NCI-H1092 treated with DMSO at 0.1 percent for 48 hours (cell line): ENCODE measurements around the gene LGR5.
A peak's percentile ranks its signal among the peaks of the same experiment; 100 is the strongest.

Source experiments
- DNase-seq: peaks from one replicate; lab custom pipeline; 2025; lab: John Stamatoyannopoulos, UW

LGR5 gene, protein sequence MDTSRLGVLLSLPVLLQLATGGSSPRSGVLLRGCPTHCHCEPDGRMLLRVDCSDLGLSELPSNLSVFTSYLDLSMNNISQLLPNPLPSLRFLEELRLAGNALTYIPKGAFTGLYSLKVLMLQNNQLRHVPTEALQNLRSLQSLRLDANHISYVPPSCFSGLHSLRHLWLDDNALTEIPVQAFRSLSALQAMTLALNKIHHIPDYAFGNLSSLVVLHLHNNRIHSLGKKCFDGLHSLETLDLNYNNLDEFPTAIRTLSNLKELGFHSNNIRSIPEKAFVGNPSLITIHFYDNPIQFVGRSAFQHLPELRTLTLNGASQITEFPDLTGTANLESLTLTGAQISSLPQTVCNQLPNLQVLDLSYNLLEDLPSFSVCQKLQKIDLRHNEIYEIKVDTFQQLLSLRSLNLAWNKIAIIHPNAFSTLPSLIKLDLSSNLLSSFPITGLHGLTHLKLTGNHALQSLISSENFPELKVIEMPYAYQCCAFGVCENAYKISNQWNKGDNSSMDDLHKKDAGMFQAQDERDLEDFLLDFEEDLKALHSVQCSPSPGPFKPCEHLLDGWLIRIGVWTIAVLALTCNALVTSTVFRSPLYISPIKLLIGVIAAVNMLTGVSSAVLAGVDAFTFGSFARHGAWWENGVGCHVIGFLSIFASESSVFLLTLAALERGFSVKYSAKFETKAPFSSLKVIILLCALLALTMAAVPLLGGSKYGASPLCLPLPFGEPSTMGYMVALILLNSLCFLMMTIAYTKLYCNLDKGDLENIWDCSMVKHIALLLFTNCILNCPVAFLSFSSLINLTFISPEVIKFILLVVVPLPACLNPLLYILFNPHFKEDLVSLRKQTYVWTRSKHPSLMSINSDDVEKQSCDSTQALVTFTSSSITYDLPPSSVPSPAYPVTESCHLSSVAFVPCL

DNA sequence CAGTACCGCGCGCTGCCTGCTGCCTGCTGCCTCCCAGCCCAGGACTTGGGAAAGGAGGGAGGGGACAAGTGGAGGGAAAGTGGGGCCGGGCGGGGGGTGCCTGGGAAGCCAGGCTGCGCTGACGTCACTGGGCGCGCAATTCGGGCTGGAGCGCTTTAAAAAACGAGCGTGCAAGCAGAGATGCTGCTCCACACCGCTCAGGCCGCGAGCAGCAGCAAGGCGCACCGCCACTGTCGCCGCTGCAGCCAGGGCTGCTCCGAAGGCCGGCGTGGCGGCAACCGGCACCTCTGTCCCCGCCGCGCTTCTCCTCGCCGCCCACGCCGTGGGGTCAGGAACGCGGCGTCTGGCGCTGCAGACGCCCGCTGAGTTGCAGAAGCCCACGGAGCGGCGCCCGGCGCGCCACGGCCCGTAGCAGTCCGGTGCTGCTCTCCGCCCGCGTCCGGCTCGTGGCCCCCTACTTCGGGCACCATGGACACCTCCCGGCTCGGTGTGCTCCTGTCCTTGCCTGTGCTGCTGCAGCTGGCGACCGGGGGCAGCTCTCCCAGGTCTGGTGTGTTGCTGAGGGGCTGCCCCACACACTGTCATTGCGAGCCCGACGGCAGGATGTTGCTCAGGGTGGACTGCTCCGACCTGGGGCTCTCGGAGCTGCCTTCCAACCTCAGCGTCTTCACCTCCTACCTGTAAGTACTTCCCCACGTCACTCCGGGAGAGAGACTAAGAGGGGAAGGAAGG, at the start of gene LGR5:
Gene LGR5 (plus strand): TSS at position 186 of the 732 bp plus-strand sequence. CDS start 283 bp downstream, at position 469.
- DNase-seq, result peak; percentile 84

DNA sequence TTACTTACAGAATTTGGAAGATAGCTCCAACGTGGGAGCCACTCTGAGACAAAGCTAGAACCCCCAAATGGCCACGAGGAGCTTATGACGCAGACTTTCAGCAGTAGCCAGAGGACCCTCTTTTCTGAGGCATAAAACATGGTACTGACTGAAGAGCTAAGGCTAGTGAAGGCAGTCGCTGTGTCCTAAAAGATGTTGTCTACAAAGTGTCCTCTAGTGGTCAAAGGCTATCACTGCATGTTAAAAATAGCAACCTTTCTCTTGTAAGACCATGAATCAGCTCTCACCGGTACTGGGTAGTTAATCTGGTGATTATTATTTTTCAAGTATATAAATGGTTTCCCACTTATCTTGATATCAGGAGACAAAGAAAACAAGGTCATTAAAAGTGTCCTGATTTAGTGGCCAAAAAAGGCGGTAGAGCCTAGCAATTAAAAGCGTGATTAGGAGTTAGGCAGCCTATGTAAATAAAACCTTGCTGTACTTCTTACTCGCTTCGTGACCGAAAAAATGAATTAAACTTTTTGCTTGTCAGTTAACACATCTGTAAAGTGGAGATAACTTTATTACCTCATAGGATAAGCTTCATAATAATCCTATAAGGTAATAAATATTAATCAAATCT, 47.0 kb upstream of the LGR5 start:
- DNase-seq, result peak; percentile 76

DNA sequence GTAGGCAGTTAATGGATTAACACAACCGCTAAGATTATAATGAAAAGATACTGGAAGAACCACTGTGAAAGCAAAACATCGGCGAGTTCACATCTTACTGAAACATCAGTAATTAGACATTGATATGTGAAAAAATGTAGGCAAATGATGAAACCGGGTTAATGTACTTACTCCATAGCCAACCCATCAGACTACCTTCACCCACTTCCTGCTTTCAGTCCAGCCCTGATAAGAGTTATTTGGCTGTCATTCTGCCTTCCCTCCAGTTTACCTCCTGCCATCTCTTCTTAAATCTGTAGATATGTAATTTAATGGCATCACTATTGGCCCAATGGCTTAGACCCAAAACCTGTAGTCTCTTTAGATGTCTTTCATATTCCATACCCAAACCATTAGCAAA, 46.0 kb upstream of the LGR5 start:
- no peak for DNase-seq

DNA sequence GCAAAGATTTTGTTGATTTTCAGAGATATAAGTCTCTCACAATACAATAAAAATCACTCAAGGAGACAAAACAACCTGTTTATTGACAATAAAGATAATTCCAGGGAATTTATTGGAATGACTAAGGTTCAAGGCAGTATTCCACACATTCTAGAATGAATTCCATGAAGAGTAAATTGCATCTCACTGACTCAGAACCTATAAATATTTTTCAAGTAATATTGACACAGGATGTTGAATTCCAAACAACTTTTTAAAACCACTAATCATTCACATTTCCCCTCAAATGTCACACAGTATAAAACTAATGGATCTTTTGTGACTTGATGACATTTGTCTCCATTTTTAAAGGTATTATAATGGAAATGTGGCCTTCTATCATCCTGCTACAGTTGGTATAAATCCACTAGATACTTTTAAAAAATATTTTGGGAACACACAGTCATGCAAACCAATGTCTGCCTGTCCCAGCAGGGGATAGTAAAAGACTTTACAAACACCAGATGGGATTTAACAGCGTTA, 42.1 kb upstream of the LGR5 start:
- DNase-seq, result no peak

DNA sequence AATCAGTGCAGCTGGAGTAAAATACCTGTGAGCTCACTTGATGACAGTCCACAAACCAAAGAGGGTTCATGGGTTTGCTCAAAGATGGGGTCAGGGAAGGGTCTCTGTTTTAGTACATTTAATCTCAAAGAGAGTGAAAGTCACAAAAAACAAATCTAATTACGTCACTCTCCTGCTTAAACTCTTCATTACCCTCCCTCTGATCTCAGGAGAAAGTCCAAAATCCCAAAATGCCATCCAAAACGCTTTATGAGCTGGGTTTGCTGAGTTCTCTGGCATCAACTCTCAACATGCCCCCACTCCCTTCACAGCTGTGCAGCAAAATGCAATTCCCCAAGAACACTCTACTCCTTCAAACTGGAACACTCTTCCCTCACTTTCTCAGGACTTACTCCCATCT, 40.4 kb upstream of the LGR5 start:
- DNase-seq, result no peak

DNA sequence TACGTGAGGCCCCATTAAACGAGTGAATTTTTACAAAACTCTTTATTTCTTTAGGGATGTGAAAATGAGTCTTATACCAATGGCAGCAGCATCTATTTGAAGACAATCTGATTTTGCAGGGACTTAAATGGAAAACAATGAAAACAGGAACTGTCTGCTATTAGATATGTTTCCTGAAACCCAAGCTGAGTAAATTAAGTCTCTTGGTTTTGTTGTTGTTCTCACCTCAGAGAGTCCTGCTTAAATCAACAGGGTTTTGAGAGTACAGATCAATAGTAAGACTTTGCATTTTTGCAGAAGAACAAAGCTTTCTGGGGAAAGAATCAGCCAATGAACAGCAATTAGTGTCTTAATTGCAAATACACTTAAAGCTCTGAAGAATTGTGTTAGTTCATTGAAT, 39.1 kb upstream of the LGR5 start:
- DNase-seq, result no peak

DNA sequence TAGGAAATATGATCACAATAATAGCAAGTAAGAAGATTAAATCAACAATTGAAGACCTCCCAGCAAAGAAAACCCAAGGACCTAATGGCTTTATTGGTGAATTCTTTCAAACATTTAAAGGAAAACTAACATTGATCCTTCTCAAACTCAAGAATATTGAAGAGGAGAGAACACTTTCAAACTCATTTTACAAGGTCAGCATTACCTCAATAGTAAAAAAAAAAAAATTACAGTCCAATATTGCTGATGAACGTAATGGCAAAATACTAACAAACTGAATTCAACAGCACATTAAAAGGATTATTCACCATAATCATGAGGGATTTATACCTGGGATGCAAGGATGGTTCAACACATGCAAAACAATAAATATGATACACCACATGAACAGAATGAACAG, 33.7 kb upstream of the LGR5 start:
- DNase-seq, result no peak

DNA sequence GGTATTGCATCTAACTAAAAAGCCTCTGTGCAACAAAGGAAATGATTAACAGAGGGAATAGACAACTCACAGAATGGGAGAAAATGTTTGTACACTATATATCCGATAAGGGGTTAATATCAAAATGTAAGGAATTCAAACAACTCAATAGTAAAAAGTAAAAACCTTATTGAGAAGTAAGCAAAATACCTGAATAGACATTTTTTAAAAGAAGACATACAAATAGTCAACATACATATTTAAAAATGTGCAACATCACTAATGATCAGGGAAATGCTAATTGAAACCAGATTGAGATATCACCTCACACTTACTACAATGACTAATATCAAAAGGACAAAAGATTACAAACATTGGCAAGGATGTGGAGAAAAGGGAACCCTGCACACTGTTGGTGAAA, 31.9 kb upstream of the LGR5 start:
- no peak for DNase-seq

DNA sequence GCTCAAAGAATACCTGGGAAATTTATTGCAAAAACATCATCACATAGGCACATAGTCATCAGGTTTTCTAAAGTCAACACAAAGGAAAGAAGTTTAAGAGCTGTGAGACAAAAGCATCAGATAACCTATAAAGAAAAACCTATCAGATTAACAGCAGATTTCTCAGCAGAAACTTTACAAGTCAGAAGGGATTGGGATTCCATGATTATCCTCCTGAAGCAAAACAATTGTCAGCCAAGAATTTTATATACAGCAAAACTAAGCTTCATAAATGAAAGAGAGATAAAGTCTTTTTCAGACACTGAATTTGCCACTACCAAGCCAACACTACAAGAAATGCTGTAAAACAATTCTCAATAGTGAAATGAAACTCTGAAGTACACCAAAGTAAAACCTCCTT, 28.8 kb upstream of the LGR5 start:
- no peak for DNase-seq

DNA sequence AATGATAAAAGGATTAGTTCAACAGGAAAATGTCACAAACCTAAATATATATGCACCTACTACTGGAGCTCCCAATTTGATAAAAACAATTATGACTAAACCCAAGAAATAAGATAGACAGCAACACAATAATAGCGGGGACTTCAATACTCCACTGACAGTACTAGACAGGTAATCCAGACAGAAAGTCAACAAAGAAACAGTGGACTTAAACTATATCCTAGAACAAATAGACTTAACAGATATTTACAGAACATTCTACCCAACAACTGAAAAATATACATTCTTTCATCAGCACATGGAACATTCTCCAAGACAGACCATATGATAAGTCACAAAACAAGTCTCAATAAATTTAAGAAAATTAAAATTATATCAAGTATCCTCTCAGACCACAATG, 28.0 kb upstream of the LGR5 start:
- no peak for DNase-seq

DNA sequence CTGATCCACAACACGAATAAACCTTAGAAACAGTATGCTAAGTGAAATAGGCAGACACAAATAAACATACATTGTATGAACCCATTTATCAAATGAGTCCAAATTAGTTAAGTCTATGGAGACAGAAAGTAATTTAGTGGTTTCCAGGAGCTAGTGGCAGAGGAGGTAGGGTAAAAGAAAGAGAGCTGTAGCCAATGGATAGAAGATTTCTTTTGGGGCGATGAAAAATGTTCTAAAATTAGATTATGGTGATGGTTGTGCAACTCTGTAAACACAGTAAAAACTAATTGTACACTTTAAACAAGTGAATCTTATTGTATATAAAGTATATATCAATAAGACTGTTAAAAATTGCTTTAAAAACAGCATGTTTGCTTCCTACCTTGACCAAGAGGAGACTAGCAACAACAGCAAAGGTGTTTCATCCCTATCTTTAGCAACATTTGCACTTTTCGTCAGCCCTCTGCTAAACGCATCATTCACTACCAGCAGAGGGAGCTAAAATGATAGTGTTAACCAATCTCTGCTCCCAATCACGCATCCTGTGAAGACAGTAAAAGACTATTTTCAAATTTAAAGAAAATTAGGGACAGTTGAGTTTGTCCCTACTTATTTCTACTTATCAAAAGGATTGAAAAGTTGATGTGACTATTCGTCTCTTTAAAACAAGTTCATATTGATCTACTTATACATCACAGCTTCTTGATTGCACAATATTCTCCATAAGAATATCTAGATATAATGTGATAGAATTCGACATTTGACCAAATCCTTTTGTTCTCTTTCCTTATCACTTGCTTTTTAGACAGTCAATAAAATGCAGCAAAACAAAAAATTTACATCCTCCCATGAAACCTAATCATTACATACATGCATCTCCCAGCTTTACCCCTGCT, 24.0 kb upstream of the LGR5 start:
- DNase-seq, result peak; percentile 41

DNA sequence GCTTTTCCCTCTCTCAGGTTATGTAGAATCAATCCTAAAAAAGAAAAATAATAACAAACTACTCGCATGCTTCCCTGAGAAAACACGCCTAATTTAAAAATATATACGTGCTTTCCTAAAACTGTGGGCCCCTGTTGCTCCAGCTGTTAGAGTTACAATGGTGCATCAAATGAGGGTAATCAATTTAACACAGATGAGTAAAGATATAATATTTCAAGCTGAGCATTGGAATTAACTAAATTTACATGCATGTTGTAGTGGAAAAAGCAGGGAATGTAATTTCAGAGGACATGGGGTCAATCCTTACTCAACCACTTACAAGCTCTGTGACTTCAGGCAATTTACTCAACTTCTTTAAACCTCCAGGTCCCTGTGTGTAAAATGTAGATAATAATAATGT, 22.4 kb upstream of the LGR5 start:
- no peak for DNase-seq

DNA sequence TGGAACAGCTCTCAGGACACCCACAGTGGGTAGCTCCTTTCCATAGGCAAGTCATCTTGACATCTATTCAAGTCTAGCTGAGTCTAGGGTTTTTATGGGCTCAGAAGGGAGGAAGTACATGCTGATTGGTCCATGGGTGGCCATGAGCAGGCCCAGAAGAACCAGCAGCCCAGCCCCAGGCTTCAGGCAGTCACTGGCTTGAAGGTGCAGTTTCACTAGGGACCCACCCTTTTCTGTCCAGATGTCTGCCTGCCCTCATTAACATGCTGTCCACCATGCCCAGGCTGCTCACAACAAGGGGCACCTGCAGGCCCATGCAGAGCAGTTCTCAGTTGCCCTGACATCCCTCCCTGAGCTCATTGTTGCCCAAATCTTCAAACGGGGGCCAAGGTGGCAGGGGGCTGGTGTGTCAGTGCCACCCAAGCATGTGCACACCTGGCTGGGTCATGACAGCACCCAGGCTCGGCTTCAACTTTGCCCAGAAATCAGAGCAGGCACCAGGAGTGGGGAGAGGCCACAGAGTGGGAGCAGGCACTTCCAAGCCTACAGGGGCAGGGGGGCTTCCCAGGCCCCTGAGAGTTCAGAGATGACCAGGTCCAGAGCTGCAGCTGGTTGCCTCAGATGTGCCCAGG, 18.7 kb upstream of the LGR5 start:
- DNase-seq, result no peak

DNA sequence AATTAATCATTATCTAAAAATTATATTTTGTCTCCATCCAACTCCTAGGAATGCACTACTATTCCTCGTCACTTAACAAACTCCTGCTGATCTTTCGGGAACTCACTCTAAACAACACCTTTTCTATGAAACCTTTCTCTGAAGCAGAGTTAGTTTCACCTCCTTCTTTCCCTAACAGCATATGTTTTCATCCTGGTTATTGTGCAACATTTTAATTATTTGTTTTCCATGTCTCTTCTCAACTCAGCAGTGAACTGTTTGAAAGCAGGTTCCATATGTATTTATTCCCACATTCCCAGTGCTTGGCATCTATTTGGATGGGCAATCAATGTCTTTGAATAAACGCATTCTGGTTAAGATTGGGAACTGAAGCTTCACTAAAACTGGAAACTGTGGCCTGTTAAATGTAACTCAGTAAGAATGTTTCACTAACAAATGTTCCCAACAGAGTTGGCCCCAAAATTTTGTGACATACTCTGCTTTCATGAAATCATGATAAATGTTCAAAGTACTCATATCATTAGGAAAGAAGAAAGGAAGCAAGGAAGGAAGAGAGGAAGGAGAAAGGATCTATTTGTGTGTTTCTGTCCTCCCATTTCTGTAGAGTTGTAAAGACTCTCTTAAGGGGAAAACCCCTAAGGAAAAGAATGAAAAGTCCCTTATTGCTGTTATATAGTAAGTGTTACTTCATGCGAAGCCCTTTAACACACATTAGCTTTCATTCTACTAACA, 13.9 kb upstream of the LGR5 start:
- DNase-seq, result no peak

DNA sequence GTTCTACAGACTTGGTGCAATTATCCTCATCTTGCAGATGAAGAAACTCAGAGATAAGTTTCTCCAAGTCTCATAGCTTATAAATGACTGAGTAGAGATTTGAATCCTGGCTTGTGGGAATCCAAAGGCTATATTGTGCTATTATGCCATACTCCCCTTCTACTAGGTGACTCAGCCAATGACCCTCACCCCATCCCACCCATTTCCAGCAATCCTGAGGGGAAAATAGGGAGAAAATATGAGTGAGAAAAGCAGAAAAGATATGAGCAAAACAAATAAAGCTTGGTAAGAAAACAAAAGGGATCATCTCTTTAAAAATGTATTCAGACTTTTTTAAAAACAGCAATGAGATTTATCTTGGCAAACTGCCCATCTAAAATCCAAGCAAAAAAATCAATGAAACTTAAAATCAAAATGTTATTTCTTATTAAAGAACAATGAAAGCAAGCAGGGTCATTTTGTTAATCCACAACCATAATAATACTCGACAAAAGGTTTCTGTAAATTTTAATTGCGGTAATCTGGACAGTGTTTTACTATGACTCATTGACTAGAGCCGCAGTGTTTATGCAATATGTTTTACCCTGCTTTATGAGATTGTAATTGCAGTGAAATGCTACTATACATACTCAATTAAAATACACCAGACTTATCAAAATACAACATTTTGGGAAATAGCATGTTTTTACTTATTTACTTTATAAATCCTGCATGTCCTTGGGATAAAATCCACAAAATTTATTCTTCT, 13.1 kb upstream of the LGR5 start:
- DNase-seq, result no peak

DNA sequence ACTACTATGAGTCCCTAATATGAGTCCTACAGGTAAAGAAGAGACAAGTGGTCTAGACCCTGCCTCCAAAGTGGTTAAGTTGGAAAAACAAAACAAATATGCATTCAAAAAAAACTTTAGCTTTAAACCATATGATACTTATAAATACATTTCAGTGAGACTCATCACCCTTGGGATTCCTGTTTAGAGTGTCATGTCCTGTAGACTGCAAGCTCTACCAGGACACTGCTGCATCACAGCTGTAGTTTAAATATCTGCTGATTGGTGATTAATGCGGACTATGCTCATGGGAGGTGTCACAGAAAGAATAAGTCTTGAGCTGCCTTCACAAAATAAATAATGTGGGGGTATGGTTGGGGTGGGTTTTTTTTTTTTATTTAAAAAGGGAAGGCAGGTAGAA, 8.8 kb upstream of the LGR5 start:
- no peak for DNase-seq

DNA sequence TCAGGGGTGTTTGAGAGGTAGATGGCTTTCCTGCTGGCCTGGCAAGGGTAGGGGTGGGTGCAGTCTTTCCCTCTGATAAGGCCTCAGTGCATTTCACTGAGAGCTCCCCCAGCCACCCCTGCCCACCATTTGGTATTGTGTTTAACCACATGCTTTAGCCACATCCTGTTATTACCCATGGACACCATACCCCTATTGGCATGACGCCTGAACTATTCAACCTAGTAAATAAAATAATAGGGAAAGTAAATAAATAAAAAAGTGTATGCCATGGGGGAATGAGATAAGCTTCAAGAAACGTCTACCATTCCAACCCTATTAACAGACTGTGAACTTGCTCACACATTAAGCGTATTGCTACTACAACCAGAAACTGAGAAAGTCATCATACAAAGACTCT, 7.6 kb upstream of the LGR5 start:
- DNase-seq, result no peak

DNA sequence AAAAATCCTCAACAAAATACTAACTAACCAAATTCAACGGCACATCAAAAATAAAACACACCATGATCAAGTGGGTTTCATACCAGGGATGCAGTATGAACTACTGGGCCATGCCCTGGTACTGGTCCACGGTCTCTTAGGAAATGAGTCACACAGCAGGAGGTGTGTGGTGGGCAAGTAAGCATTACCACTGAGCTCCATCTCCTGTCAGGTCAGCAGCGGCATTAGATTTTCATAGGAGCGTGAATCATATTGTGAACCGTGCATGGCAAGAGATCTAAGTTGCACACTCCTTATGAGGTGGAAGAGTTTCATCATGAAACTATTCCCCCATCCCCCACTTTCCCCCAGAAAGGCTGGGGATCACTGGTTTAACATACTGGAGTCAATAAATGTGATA, 6.7 kb upstream of the LGR5 start:
- no peak for DNase-seq

DNA sequence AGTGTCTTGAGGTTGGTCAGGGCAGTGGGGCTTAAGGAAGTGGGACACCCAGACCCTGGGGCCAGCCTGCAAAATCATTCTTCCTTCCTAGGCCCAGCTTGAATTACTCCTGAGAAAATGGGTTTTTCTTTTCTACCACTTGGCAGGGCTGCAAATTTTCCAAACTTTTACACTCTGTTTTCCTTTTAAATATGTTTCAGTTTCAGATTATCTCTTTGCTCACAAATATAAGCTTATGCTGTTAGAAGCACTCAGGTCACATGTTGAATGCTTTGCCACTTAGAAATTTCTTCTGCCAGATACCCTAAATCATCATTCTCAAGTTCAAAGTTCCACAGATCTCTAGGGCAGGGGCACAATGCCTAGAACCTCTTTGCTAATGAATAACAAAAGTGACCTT, 2.9 kb upstream of the LGR5 start:
- DNase-seq, result no peak
